Measurements from ENCODE around the gene PATL1. TPM values are rescaled to one million over a fixed set of nuclear protein-coding genes. Genes with fewer than 3 reads are reported as not detected.

PATL1 gene, protein sequence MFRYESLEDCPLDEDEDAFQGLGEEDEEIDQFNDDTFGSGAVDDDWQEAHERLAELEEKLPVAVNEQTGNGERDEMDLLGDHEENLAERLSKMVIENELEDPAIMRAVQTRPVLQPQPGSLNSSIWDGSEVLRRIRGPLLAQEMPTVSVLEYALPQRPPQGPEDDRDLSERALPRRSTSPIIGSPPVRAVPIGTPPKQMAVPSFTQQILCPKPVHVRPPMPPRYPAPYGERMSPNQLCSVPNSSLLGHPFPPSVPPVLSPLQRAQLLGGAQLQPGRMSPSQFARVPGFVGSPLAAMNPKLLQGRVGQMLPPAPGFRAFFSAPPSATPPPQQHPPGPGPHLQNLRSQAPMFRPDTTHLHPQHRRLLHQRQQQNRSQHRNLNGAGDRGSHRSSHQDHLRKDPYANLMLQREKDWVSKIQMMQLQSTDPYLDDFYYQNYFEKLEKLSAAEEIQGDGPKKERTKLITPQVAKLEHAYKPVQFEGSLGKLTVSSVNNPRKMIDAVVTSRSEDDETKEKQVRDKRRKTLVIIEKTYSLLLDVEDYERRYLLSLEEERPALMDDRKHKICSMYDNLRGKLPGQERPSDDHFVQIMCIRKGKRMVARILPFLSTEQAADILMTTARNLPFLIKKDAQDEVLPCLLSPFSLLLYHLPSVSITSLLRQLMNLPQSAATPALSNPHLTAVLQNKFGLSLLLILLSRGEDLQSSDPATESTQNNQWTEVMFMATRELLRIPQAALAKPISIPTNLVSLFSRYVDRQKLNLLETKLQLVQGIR
- total RNA-seq: 9.2 and 16.3 TPM in 2 replicates

DNA sequence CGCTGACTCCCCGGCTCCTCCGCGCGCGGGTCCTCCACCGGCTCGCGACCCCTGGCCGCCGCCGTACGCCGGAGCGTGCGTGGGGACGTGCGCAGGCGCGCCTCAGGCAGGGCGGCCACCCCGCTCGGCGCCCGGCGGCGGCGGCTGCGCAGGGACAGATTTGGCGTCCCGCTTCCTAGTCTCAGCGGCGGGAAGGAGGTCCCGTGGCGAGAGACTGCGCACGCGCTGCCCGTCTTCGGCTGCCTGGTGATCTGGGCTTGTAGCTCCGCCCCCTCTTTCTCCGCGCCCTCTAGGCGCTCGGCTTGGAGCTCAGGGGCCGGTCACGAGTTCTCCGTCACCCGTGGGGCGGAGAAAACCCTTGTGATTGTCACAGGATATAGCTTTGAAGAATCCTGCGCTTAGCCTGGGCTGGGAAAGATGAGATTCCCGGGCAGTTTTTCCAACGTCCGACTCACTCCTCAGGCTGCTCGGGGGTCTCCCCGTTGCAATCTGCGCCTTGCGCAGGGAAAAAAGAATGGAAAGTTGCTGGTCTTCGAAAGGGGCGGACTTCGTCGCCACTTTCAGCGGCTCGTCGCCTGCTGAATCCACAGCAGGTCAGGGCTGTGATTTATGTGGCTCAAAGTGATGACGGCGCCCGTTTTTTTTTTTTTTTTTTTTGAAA, at the start of gene PATL1:
PATL1 (minus strand) TSS at position 88 of the 661 bp plus-strand sequence. CDS start 142 bp downstream, outside the sequence.

DNA sequence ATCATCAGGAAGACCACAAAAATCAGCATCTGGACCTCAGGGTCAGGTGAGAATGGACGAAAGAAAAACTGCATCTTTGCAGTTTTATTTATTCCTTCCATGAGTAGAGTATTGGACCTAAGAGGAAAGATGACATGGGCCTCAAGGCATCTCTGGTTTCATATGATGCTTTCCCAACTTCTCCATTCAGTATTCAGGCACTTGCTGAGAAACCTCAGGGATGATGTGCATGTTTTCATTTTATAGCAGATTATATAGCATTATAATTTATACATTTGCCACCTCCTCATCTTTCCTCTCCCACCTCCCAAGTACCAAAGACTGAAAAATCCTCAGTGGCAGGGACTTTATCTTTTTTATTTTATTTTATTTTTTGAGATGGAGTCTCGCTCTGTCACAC, 44.9 kb upstream of the PATL1 start, which contains the start of gene OR10V1:
OR10V1 (minus strand) TSS at position 101 of the 400 bp plus-strand sequence; CDS start at position 101, 0 bp downstream.

DNA sequence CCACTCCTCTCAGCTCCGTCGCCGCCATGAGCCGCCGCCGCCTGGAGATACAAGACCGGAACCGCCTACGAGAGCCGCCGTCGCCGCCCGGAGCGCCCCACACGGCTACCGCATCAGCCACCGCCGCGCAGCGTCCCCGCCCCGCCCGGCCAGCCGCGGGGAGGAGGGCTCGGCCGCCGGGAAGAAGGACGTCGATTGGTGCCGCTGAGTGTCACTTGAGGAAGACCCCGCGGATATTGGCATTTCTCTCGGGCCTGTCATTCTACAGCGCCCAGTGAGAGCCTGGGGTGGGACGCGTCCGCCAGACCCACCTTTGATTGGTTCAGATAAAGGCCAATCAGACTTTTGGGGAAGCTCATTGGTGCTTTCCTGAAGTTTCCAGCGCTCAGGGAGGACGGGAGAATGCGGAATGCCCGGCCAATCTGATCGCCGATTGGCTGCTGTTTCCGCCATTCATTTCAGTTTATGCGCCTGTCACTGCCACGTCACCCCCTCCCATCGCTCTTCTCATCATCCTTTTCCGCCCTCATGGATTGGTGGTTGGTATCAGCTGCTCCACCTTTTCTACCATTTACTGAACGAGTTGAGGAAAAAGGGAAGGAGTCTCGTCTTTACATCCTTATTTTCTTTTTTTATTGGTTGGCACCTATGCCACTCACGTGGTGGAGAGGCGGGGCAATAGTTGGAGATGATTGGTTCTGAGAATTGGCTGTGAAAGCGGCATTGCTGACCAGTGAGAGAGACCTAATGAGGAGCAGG, 53.0 kb downstream of the PATL1 start, which contains the start of gene OSBP:
OSBP (minus strand) TSS at position 138 of the 759 bp plus-strand sequence; CDS start at position 28, 110 bp downstream.

Other genes starting within 250 kb of the PATL1 start
- gene OR5A2, start 242.6 kb downstream of the PATL1 start, total RNA-seq: not detected in 2 replicates
- gene OR5A1, start 232.6 kb downstream of the PATL1 start, total RNA-seq: not detected in 2 replicates
- gene OR4D6, start 212.1 kb downstream of the PATL1 start, total RNA-seq: not detected in 2 replicates
- gene OR4D10, start 195.7 kb downstream of the PATL1 start, total RNA-seq: not detected in 2 replicates
- gene OR4D11, start 165.5 kb downstream of the PATL1 start, total RNA-seq: not detected in 2 replicates
- not detected in 2 replicates for gene OR4D9, start 157.5 kb downstream of the PATL1 start, total RNA-seq
- 17.0 and 22.2 TPM in 2 replicates for gene OSBP, start 53.3 kb downstream of the PATL1 start, total RNA-seq
- gene OR10V1, start 44.8 kb upstream of the PATL1 start, total RNA-seq: not detected in 2 replicates
- 8.9 and 11.0 TPM in 2 replicates for gene STX3, start 86.3 kb upstream of the PATL1 start, total RNA-seq
- gene MRPL16, start 141.7 kb upstream of the PATL1 start, total RNA-seq: 70.6 and 85.1 TPM in 2 replicates
- not detected in 2 replicates for gene CBLIF, start 176.5 kb upstream of the PATL1 start, total RNA-seq
- not detected in 2 replicates for gene TCN1, start 197.4 kb upstream of the PATL1 start, total RNA-seq
- gene OOSP3, start 209.7 kb upstream of the PATL1 start, total RNA-seq: not detected in 2 replicates

Measured in myometrial cell (primary cell).